ENCODE results near the gene CFAP68.

- no peak for TF ChIP-seq POLR2A (IDR thresholded peaks at IDR 0.05)
- TF ChIP-seq CTCF (IDR thresholded peaks at IDR 0.05): no peak
Observed at GRCh38 chr11:111846636-111847035, 32.7 kb upstream of the CFAP68 start.

Data from heart left ventricle (tissue), 13 donors.